SW 1271 (cell line): Measurements from ENCODE around the gene STN1.

ENCODE experiments used
- DNase-seq, 2 experiments: peaks; one replicate each; lab custom pipeline; 2025; lab: John Stamatoyannopoulos, UW

The STN1 gene

DNA sequence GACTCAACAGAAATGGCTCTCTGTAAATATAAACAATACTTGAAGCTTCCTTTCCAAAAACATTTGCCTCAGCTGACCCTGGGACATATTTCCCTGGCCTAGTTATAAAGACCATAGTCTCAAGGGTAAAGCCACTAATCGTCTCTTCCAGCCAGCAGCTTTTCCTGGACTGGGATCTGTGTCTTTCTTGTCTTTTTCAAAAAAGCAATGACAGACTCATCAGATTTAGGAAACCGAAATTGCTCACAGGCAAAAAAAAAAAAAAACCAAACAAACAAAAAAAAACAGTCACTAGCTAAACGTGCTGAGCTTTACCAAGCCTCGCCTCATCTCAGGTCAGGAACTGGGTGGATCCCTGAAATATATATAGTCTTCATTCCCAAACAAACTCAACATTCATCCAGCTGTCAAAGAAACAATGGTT is 23.5 kb downstream of the STN1 start:
- no peak for DNase-seq

DNA sequence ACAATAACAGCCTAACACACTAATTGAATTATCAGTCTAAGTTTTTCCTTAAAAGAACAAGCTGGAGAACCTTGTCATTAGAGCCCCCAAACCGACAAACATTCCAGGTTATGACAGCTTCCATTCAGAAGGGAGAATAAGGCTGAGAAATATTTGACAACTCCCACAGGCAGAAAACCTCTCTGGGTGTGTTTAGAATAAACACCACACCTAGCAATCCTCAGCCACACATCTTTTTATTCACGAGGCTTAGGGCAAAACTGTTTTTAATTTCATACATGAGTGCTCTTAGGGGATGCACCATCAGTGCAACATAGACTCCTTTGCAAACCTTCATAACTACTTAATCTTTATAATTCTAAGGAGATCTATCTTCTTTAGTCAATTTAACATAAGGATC is 24.2 kb downstream of the STN1 start:
- DNase-seq: no peak

DNA sequence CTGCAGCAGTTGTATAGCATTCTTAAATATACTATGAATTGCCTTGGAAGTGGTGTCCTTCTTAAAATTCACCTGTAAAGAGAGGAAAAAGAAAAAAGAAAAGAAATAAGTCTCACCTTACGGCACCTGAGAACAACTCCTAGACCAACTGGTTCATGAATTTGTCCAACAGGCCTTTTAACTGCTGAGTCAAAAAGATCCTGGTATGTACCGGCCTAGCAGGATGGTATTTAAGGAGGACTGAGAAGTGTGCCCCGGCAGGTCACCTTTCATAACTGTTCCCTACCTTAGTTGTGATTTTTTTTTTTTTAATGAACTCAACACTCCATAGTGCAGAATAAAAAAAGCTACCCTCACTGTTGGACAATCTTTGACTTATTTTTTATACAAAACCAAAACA is 25.8 kb downstream of the STN1 start:
- DNase-seq: no peak

DNA sequence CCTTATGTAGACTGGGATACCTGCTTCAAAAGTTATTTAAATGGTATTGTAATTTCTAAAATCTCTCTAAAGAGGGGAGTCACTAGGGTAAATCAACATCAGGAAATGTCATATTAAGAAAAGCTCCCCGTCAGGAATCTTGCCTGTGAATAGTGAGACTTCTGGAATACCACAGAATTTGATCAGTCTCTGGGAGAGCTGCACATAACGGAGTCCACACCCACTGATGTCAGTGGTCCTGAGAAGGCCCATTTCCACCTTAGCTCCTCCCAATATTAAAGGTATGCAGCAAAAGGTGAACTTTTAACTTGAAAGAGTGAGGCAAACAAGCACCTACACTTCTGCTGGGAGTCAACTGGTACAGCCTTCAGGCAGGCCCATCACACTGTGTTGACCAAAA is 27.3 kb downstream of the STN1 start:
- no peak for DNase-seq

DNA sequence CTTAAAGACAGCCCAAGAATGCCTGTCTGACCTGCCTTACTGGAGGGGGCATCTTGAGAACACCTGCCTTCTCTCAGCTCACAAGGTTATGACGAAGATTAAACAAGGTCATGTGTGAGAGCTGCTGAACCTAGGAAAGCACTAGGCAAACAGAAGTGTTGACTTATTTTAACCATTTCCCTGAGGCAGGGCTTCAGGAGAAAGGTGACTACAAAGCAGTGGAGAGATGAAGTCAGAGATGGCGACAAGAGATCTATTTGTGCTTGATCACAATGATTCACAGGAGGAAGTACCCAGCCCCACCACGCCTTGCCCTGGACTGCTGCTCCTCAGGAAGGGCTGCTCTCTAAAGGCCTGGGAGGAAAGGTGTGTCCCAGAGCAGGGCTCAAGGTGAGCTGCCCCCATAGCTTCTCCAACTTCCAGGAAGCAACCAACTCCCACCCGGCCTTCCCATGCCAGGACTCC is 27.8 kb downstream of the STN1 start:
- DNase-seq: no peak

DNA sequence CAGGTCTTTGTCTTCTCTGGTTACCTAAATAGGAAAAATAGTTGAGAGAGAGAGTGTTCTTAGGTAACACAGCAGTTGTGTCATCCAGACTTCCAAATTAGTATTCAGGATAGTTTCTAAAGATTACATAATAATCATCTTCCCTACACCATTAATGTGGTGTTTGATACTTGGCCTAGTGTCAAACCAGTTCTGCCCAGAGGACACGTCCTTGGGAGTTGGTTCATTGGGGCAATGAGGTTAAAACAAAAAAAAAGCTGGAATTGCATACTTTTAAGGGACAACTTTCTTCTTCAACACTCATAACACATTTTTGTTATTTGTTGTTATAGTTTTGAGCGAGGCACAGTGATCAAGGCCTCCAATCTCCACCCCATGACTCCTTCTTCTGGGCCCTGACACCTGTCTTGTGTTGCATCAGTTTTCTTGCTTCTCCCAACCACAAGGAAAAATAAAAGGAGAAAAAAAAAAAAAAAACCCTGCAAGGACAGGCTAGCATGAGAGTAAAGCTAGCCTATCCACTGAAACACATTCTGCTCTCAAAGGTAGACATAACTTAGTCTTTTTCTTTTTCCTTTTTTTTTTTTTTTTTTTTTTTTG is 28.8 kb downstream of the STN1 start:
- DNase-seq: no peak

DNA sequence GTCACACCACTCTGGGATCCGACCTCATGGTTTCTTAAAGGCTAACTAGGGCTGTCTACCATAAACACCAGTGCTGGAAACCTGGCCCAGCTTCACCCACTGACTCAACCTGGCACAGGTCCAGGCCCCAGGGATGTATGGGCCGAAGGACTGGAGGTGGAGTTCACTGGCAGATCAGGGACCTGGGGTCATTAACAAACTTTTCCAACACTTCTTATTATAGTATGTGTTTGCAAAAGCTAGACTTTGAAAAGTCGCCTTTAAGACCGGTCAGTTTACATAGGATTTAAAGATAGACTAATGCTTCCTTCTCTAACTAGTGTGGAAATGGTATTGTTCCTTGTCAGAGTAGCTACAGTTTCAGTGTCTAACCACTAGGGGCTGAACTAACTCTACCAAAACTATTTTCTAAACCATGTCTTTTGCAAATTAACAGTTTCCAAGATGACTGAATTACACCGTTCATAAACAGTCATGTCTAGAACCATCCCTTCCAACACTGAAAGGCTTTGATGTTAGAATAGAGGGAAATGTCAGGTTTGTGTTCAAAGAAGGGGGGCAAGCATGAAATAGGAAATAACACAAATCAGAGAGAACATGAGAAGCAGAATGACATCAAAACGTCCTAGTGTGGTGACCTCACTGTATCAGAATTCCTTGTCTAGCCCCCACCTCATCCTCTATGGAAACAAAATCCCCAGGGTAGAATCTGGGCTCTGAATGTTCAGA is 29.7 kb downstream of the STN1 start:
- peak in 1 of 2 experiments; percentile 62 for DNase-seq

DNA sequence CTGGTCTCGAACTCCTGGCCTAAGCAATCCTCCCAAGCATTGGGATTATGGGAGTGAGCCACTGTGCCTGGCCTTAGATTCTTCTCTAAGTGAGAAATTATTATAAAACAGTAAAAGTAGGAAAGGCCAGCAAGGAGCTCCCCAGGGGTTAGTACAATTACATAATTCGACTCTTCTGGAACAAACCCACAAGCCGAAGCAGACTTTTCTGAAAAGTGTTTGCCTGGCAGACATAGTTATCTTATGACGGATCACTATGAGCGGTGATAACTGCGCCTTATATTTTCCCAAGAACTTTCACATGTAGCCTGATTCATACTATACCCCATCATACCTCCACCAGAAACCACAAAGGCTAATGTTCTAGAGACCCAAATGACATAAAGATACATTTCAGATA is 32.4 kb downstream of the STN1 start:
- DNase-seq: no peak

DNA sequence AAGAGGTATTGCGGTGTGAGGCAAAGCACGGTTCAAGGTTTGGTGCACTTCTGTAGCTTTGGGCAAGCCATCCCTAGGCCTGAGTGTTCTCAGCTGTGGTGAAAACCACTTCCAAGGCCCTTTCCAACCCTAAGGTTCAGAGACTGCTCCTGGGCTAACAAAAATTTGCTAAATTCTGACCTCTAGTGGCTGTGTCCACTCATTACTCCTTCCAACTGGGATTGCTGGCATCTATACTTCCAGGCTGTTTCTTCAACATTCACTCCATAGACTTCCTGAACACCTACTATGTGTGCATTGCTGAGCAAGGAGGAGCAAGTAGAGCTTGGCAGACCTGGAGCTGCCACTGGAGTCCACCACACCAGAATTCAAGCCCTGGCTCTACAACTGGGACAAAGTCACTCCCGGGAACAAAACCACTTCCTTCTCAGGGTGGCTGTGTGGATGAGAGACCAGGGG is 33.3 kb downstream of the STN1 start:
- DNase-seq: peak in 1 of 2 experiments; percentile 48

DNA sequence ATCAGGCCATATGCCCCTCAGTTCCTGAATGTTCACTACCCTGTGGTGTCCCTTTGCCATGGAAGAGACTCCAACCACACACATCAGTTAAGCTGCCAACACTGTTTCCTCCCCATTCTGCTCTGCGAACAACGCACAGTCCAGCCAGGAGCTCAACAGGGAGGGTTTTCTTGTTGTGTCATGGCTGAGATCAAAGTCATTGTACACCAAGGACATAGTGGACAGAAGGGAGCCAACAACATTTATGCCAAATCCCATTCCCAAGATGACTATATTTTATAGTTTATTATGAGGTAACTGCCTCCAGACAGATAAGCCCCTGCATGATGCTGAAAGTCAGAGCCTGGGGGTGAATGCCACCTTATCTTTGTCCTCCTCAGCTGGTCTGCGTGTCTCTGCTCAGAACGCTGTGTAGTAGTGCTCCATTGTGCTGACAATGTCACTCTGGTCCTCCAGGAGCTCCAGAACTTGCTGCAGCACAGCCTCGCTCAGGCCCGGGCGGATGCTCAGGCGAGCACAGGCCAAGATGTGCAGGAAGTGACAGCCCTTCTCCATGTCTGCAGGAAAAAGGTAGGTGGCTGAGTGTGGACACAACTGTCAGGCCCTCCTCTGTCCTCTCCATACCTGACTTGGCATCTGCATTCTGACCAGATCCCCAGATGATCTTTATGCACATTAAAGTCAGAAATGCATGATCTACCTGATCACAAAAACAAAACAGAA is 35.5 kb downstream of the STN1 start:
- no peak for DNase-seq

DNA sequence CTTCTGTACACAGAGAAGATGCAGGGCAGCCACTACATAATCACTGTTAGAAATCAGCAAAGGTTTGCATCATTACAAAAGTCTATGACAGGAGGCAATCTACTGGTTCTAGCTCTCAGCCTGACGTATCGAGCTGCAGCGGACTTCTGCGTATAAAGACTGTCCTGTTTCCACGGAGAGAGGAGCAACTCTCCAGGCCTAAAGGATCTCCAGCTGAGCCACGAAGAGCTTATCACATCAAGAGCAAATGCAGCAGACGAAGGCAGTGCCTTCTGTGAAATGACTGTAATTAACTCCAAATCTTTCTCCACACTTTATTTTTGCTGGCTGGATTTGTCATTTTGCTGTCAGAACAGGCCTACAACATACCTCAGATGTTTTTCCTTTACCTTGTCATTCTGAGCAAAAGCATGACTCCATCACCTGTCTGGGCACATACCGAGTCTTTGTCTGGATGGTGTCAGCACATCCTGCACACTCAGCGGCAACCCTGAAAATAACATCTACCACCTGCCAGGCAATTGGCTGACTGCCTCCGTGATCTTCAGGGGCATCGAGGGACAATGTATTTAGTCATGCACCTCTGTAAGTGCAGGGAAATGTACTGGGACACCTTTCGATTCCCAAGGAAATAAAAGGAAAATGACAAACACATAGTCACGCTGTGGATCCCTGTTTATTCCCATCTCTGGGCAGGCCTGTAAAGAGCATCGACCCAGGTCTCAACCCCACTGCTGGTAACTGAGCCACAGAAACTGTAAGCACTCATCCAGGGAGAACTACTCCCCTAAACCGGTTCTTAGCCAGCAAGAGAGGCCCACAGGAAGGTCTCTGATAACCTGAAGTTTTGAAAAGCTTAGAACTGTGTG is 36.3 kb downstream of the STN1 start:
- DNase-seq: no peak

DNA sequence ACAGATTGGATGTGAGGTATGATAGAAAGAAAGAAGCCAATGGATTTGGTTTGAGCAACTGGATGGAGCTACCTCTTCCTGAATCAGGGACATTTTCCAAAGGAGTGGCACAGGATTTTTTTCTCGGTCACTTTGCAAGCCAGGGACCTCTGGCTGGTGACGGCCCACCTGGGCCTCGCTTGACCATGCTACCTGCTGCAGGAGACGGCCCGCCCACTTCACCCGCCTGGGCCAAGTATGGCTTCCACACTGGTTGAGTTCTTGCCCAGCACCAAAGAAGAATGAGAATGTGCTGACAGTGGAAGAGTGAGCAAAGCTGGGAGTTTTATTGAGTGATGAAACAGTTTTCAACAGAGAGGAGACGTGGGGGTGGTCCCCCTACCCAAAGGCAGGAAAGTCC is 38.2 kb downstream of the STN1 start:
- DNase-seq: no peak

DNA sequence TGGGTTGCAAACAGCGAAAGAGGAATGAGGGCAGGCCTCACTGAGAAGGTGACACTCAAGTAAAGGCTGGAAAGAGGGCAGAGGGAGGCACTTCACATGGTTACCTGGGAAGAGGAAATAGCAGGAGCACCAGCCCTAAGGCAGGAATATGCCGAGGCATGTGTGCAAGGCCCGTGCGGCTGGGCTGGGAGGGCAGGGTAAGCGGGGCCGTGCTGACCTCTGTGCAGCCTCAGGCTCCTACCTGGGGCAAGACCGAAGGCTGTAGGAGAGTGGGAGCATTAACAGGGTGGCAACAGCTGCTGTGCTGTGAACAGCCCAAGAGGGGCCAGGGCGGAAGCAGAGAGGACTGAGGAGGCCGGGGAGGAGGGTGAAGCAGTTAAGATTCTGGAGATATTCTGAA is 38.6 kb downstream of the STN1 start:
- no peak for DNase-seq

DNA sequence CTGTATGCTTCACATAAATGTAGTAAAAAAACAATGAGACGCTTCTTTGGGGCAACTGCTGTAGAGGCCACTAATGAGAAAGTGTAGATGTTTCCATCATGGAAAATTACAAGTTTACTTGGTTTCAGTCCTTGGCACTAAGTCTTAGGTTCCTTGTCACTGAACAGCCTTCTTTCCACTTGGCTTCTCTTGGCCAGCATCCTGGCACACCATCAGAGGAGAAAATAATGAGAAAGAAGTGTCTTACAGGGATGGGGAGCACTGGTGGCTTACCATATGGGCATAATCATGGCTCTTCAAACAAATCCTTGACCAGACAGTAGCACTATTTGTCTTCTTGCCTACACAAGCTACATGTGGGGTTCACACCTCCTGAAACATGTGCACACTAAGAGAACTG is 40.1 kb downstream of the STN1 start:
- DNase-seq: no peak

DNA sequence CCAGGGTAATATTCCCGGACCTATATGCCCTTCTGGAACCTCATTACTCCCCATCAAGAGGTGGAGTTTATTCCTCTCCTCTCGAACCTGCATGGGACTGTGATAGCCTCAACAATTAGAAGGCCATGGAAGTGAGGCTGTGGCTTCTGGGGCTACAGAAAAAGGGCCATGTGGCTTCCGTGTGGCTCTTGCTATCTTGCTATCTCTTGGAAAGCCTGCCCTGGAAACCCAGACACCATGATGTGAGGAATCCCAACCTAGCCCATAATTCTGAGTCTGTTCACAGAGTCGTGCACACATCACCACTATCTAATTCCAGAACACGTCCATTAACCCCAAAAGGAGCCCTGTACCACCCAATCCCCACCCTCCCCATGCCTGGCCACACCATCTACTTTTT is 41.8 kb downstream of the STN1 start:
- DNase-seq: no peak

DNA sequence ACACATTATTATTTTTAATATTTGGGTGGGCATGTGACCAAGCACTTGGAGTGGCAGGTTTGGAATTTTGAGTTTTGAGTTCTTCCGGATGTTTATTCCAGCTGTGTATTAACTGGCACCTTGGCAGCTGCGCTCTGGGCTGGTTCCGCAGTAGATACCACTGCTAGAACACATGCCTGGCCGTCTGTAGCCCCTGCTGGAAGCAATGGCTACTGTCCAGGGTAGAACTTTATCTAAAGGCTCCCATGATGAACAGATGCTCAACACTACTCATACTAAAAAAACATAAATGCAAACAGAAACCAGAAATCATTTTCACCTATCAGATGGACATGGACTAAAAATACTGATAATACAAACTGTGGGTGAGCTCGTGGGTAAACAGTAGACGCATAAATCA is 43.3 kb downstream of the STN1 start:
- no peak for DNase-seq

DNA sequence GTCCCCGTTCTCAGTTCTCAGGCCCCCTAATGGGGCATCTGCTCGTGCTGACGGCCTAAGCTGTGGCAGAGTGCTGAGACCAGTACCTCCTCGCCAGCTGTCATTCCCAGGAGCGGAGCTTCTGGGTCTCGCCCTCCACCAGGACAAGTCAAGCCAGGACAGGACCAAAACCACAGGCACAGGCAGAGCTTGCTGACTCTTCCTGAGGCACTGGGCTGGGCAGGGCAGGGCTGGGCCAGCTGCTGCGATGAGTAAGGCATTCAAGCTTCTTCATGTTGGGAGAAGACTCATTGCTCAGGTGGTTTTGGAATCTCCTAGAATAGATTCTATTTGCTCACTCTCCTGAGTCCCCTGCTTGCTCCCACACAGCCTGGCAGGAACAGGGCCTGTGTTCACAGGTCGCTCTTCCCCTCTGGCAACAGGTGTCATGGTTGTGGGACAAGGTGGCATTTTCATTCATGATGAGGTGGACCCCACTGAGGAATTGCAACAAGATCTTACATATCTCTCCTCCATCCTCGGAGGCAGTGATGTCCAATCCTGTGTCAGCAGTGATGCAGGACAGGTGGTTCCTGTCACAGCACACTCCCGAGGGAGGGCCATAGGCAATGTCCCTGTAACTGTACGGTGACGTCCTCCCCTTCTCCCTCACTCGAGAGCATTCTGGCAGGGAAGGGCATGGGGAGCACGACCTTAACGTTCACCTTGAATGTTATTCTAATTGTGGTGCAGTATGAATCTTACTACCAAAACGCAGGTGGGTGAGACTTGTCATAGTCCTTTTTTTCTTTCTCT is 45.6 kb downstream of the STN1 start:
- no peak for DNase-seq

DNA sequence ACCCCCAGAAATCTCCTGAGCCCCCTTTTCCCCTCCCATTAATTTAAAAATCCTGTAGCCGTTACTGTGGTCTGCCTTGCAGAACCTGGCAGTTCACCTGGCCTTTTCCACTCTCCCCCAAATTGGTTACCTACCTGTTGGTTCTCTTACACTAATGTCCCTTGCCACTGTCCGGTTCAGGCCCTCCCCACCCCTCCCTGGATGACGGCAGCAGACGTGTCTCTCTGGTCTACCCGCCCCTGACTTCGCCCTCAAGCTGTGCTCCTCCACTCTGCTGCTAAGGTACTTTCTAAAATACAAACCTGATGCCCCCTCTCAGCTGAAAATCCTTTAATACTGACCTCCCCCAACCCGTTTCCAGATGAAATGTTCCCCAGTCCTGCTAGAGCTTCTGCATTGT is 47.0 kb downstream of the STN1 start:
- DNase-seq: no peak

DNA sequence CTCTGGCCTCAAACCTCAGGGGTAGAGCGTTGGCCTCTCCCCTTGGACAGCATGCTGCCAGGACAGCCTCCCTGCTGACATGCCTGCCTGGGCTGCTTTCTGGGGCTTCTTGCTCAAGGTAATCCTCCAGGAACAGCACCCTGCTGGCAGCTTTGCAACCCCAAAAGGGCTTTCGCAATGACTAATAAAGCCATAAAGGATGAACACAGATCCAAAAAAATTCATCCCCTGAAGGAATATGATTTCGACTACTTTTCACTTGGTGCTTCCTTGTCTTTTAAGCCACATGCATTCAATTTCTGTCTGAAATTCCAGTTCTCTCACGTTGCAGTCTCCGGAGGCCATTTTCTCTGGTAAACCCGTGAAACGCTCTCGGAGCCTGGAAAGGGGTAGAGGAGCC is 47.5 kb downstream of the STN1 start:
- DNase-seq: no peak

DNA sequence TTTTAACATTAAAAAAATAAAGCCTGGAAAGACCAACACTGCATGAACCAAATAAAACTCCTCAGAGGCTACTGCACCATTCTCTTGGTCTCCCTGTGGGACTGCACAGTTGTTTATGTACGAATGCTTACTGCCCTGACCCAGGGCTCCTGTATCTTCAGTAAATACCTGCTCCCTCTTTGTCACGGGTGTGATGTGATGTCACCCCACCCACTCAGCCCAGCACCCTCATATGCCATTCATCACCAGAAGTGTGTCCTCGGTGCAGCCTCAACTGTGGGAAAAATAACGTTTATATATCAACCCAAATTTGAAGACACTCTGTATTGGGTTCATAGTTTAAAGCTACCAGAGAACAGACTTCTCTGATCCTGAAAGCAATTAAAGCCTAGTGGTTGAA is 48.6 kb downstream of the STN1 start:
- no peak for DNase-seq

DNA sequence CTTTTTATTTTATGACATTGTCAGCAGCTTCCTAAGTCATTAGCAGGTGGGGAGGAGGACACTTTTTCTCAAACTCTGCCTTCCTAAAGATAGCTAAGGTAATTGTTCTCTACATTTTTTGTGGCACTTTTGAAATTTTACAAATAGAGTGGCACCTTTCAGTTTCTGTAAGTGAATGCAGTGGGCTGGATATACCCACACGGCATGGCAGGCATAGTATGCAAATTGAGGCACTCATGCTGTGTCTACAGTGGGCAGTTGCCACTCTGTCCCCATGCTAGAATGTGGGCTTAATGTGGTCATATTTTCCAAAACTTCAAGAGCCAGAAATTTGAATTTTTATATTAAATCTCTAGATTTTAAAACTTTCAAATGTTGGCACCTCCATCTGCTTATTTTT is 49.8 kb downstream of the STN1 start:
- no peak for DNase-seq
